ENCODE results near the gene CSNK1A1.

The CSNK1A1 gene

DNA sequence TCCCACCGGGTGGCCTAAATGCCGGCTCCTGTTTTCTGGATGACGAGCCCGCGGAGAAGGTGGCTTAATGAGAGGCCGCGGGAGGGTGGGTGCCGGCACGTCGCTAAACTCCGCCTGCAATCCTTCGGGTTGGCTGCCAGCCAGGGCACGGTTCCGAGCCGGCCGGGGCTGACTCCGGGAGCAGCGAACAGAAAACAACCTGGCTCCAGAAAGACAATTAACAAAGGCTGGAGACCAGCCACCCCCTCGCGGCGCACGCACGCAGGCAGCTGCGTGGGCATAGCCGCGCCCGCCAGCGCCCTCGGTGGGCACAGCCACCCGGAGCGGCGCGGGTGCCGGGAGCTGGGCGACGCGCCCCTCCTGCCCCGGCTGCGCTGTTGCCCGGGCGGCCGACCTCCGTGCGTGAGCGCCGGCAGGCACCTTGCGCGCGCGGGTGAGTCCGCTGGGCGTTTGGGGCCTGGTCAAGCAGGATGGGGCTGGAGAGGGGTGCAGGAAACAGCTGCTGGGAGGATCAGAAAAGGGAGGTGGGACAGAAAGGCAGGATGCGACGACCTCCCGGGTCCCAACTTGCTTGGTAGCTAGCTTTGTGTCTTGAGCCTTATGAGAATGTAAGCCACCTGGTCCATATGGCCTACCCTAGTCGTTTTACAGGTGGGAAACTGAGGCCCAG, 30.1 kb upstream of the CSNK1A1 start, which contains the start of gene ARHGEF37:
Gene ARHGEF37, plus strand, starts transcription at position 307 of the 670 bp plus-strand sequence. CDS start 16,272 bp downstream, outside the sequence.
- no peaks in the 10 kb centered on the region for H3K79me1 ChIP-seq (ENCODE audit: low read depth, low read length)
- WGBS, 2 donors (ENCODE audit: extremely low coverage in 2 of 2, insufficient read length in 2 of 2, insufficient replicate concordance in 1 of 2): no CpG with 5 or more reads among the region's 56 CpGs
- peak within 1 kb of the TSS; percentile 88 for H2AFZ ChIP-seq (ENCODE audit: low read length)
- H2BK12ac ChIP-seq (ENCODE audit: low read length): no peak within 1 kb of the TSS
- H2BK5ac ChIP-seq (ENCODE audit: low read length): peak within 1 kb of the TSS; percentile 20
- H3K23ac ChIP-seq (ENCODE audit: low read depth, low read length, poor library complexity): peak within 1 kb of the TSS; percentile 80
- no peak within 1 kb of the TSS for H2BK15ac ChIP-seq (ENCODE audit: low read length)
- H3K18ac ChIP-seq (ENCODE audit: low read length): peak within 1 kb of the TSS; percentile 65
- H3K4me3 ChIP-seq (ENCODE audit: low read length in 2 of 2): peak within 1 kb of the TSS; percentile 45 to 79
- H2AK5ac ChIP-seq (ENCODE audit: low read depth, low read length): no peak within 1 kb of the TSS
- H4K8ac ChIP-seq (ENCODE audit: low read depth, low read length): peak within 1 kb of the TSS; percentile 92
- no peak within 1 kb of the TSS for H3K4ac ChIP-seq (ENCODE audit: low read length)
- peak within 1 kb of the TSS; percentile 65 for H4K91ac ChIP-seq (ENCODE audit: low read depth, low read length, poor library complexity)
- no peak within 1 kb of the TSS for H3K27ac ChIP-seq (replicated peaks; ENCODE audit: low read length)
- H3K4me2 ChIP-seq (ENCODE audit: insufficient read depth, low read length, poor library complexity, severe bottlenecking): peak within 1 kb of the TSS; percentile 94
- H3K9ac ChIP-seq (ENCODE audit: low read depth, low read length, poor library complexity): peak within 1 kb of the TSS; percentile 79
- H3K36me3 ChIP-seq (replicated peaks in 1 of 2; ENCODE audit: control insufficient read depth in 2 of 2, insufficient read depth in 2 of 2, low read length in 2 of 2): no peaks in the 10 kb centered on the region
- H3K27me3 ChIP-seq (ENCODE audit: control insufficient read depth in 3 of 3, insufficient read depth in 3 of 3, low read depth in 1 of 3, low read length in 3 of 3): peaks cover 0 to 6% (median 0%) of the 10 kb centered on the region in 3 experiments
- peaks cover 8 to 9% of the 10 kb centered on the region in 2 donors for H3K4me1 ChIP-seq (ENCODE audit: control insufficient read depth in 2 of 2, insufficient read depth in 1 of 2, low read depth in 1 of 2, low read length in 2 of 2)
- DNase-seq (ENCODE audit: low spot score): peak; percentile 18
- no peaks in the 10 kb centered on the region for H3K9me3 ChIP-seq (replicated peaks in 1 of 2; ENCODE audit: control insufficient read depth in 2 of 2, insufficient read depth in 1 of 2, low read depth in 1 of 2, low read length in 2 of 2)
- H2BK120ac ChIP-seq (ENCODE audit: low read depth, low read length): no peak within 1 kb of the TSS
- H3K14ac ChIP-seq (ENCODE audit: low read length): peak within 1 kb of the TSS; percentile 75

DNA sequence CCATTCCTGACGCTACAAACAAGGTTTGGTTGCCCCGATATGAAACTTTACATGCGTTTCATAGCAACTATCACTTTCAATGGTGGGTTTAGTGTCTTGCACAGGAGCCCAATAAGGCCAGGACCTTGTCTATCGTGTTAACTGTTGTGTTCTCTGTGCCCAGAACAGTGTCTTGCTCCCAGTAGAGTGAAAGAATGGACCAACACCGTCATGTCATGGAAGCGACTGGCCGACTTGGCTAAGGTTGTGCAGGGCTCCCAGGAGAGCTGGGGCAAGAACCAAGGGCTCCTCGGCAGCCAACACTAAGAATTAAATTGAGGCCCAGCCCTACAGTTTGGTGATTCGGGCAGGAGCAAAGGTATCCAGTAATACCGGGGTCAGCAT, 29.6 kb upstream of the CSNK1A1 start:
- no CpG with 5 or more reads among the region's 10 CpGs for WGBS, 2 donors (ENCODE audit: extremely low coverage in 2 of 2, insufficient read length in 2 of 2, insufficient replicate concordance in 1 of 2)

DNA sequence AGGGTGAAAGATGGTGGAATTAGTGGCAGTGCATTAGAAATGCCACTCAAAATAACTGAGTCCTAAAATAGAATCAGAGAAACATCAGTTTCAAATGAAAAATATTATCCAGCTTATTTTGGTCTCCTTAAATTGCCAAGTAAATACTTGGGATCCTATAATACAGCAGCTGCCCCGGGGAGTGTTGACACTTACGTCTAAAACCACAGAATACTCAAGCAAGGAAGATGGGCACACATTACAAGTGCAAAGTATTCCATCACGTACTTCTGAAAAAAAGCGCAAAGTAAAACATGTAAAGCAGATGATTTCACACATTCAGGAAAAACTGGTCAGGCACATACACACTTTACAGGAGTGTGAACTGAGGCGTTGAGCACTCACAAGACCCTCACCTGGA, 27.7 kb upstream of the CSNK1A1 start:
- Histone ChIP-seq H3K4me2 (ENCODE audit: insufficient read depth, low read length, poor library complexity, severe bottlenecking) (no peak overlapping the region), H3K4me1 (ENCODE audit: control insufficient read depth in 2 of 2, insufficient read depth in 1 of 2, low read depth in 1 of 2, low read length in 2 of 2) (peaks cover 8 to 9% of the 10 kb centered on the region in 2 donors), H3K27ac (replicated peaks; ENCODE audit: low read length) (no peak overlapping the region), H2AFZ (ENCODE audit: low read length) (no peak overlapping the region), H2BK12ac (ENCODE audit: low read length) (no peak overlapping the region), H3K79me1 (ENCODE audit: low read depth, low read length) (no peaks in the 10 kb centered on the region), H3K23ac (ENCODE audit: low read depth, low read length, poor library complexity) (no peak overlapping the region), H2AK5ac (ENCODE audit: low read depth, low read length) (no peak overlapping the region), H4K8ac (ENCODE audit: low read depth, low read length) (no peak overlapping the region), H3K9ac (ENCODE audit: low read depth, low read length, poor library complexity) (no peak overlapping the region), H2BK5ac (ENCODE audit: low read length) (no peak overlapping the region), H3K4me3 (ENCODE audit: low read length in 2 of 2) (no peak overlapping the region), H3K18ac (ENCODE audit: low read length) (no peak overlapping the region), H3K4ac (ENCODE audit: low read length) (no peak overlapping the region), H2BK15ac (ENCODE audit: low read length) (no peak overlapping the region), H3K14ac (ENCODE audit: low read length) (no peak overlapping the region), H4K91ac (ENCODE audit: low read depth, low read length, poor library complexity) (no peak overlapping the region), H2BK120ac (ENCODE audit: low read depth, low read length) (no peak overlapping the region), H3K27me3 (ENCODE audit: control insufficient read depth in 3 of 3, insufficient read depth in 3 of 3, low read depth in 1 of 3, low read length in 3 of 3) (peaks cover 0 to 6% (median 0%) of the 10 kb centered on the region in 3 experiments), H3K36me3 (replicated peaks in 1 of 2; ENCODE audit: control insufficient read depth in 2 of 2, insufficient read depth in 2 of 2, low read length in 2 of 2) (no peaks in the 10 kb centered on the region), H3K9me3 (replicated peaks in 1 of 2; ENCODE audit: control insufficient read depth in 2 of 2, insufficient read depth in 1 of 2, low read depth in 1 of 2, low read length in 2 of 2) (no peaks in the 10 kb centered on the region)
- DNase-seq (ENCODE audit: low spot score): no peak
- no CpG with 5 or more reads among the region's 5 CpGs for WGBS, 2 donors (ENCODE audit: extremely low coverage in 2 of 2, insufficient read length in 2 of 2, insufficient replicate concordance in 1 of 2)

More for the DNA sequence above, 29.6 kb upstream of the CSNK1A1 start:
- Histone ChIP-seq H3K4me2 (ENCODE audit: insufficient read depth, low read length, poor library complexity, severe bottlenecking) (peak overlapping the region; percentile 94), H3K9me3 (replicated peaks in 1 of 2; ENCODE audit: control insufficient read depth in 2 of 2, insufficient read depth in 1 of 2, low read depth in 1 of 2, low read length in 2 of 2) (no peaks in the 10 kb centered on the region), H3K9ac (ENCODE audit: low read depth, low read length, poor library complexity) (no peak overlapping the region), H3K36me3 (replicated peaks in 1 of 2; ENCODE audit: control insufficient read depth in 2 of 2, insufficient read depth in 2 of 2, low read length in 2 of 2) (no peaks in the 10 kb centered on the region), H2BK120ac (ENCODE audit: low read depth, low read length) (no peak overlapping the region), H2AFZ (ENCODE audit: low read length) (peak overlapping the region; percentile 88), H3K4me3 (ENCODE audit: low read length in 2 of 2) (peak overlapping the region; percentile 20 to 45), H2BK5ac (ENCODE audit: low read length) (peak overlapping the region; percentile 20), H3K79me1 (ENCODE audit: low read depth, low read length) (no peaks in the 10 kb centered on the region), H4K91ac (ENCODE audit: low read depth, low read length, poor library complexity) (no peak overlapping the region), H2BK15ac (ENCODE audit: low read length) (no peak overlapping the region), H3K14ac (ENCODE audit: low read length) (no peak overlapping the region), H2AK5ac (ENCODE audit: low read depth, low read length) (no peak overlapping the region), H3K4me1 (ENCODE audit: control insufficient read depth in 2 of 2, insufficient read depth in 1 of 2, low read depth in 1 of 2, low read length in 2 of 2) (peaks cover 8 to 9% of the 10 kb centered on the region in 2 donors), H3K18ac (ENCODE audit: low read length) (peak overlapping the region; percentile 65), H3K27ac (replicated peaks; ENCODE audit: low read length) (no peak overlapping the region), H2BK12ac (ENCODE audit: low read length) (no peak overlapping the region), H3K23ac (ENCODE audit: low read depth, low read length, poor library complexity) (no peak overlapping the region), H3K4ac (ENCODE audit: low read length) (no peak overlapping the region), H3K27me3 (ENCODE audit: control insufficient read depth in 3 of 3, insufficient read depth in 3 of 3, low read depth in 1 of 3, low read length in 3 of 3) (peaks cover 0 to 6% (median 0%) of the 10 kb centered on the region in 3 experiments), H4K8ac (ENCODE audit: low read depth, low read length) (no peak overlapping the region)
- no peak for DNase-seq (ENCODE audit: low spot score)

DNA sequence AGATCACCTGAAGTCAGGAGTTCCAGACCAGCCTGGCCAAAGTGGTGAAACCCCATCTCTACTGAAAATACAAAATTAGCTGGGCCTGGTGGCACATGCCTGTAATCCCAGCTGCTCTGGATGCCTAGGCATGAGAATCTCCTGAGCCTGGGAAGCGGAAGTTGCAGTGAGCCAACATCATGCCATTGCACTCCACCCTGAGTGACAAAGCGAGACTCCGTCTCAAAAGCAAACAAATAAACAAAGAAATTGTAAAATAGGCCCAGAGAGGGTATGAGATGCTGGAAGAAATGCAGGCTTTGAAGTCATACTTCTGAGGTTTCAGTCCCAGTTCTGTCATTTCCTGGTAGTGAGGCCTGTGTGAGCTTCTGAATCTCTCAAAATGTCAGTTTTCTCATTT, 24.8 kb upstream of the CSNK1A1 start:
- no peak overlapping the region for H3K27ac ChIP-seq (replicated peaks; ENCODE audit: low read length)
- peaks cover 0 to 6% (median 0%) of the 10 kb centered on the region in 3 experiments for H3K27me3 ChIP-seq (ENCODE audit: control insufficient read depth in 3 of 3, insufficient read depth in 3 of 3, low read depth in 1 of 3, low read length in 3 of 3)
- WGBS, 2 donors (ENCODE audit: extremely low coverage in 2 of 2, insufficient read length in 2 of 2, insufficient replicate concordance in 1 of 2): no CpG with 5 or more reads among the region's 3 CpGs
- H3K18ac ChIP-seq (ENCODE audit: low read length): no peak overlapping the region
- no peak overlapping the region for H2BK12ac ChIP-seq (ENCODE audit: low read length)
- H3K14ac ChIP-seq (ENCODE audit: low read length): no peak overlapping the region
- no peak overlapping the region for H4K8ac ChIP-seq (ENCODE audit: low read depth, low read length)
- H3K23ac ChIP-seq (ENCODE audit: low read depth, low read length, poor library complexity): no peak overlapping the region
- H3K4me1 ChIP-seq (ENCODE audit: control insufficient read depth in 2 of 2, insufficient read depth in 1 of 2, low read depth in 1 of 2, low read length in 2 of 2): peaks cover 0 to 3% of the 10 kb centered on the region in 2 donors
- no peak for DNase-seq (ENCODE audit: low spot score)
- no peak overlapping the region for H2AFZ ChIP-seq (ENCODE audit: low read length)
- H3K4me3 ChIP-seq (ENCODE audit: low read length in 2 of 2): no peak overlapping the region
- H3K4ac ChIP-seq (ENCODE audit: low read length): no peak overlapping the region
- H3K79me1 ChIP-seq (ENCODE audit: low read depth, low read length): no peaks in the 10 kb centered on the region
- H2BK5ac ChIP-seq (ENCODE audit: low read length): no peak overlapping the region
- H4K91ac ChIP-seq (ENCODE audit: low read depth, low read length, poor library complexity): no peak overlapping the region
- H2BK15ac ChIP-seq (ENCODE audit: low read length): no peak overlapping the region
- H2AK5ac ChIP-seq (ENCODE audit: low read depth, low read length): no peak overlapping the region
- no peak overlapping the region for H3K9ac ChIP-seq (ENCODE audit: low read depth, low read length, poor library complexity)
- no peaks in the 10 kb centered on the region for H3K36me3 ChIP-seq (replicated peaks in 1 of 2; ENCODE audit: control insufficient read depth in 2 of 2, insufficient read depth in 2 of 2, low read length in 2 of 2)
- no peaks in the 10 kb centered on the region for H3K9me3 ChIP-seq (replicated peaks in 1 of 2; ENCODE audit: control insufficient read depth in 2 of 2, insufficient read depth in 1 of 2, low read depth in 1 of 2, low read length in 2 of 2)
- no peak overlapping the region for H3K4me2 ChIP-seq (ENCODE audit: insufficient read depth, low read length, poor library complexity, severe bottlenecking)
- no peak overlapping the region for H2BK120ac ChIP-seq (ENCODE audit: low read depth, low read length)

Measured in neuronal stem cell (in vitro differentiated cells).